ENCODE measurements around the gene F12.

F12 gene

DNA sequence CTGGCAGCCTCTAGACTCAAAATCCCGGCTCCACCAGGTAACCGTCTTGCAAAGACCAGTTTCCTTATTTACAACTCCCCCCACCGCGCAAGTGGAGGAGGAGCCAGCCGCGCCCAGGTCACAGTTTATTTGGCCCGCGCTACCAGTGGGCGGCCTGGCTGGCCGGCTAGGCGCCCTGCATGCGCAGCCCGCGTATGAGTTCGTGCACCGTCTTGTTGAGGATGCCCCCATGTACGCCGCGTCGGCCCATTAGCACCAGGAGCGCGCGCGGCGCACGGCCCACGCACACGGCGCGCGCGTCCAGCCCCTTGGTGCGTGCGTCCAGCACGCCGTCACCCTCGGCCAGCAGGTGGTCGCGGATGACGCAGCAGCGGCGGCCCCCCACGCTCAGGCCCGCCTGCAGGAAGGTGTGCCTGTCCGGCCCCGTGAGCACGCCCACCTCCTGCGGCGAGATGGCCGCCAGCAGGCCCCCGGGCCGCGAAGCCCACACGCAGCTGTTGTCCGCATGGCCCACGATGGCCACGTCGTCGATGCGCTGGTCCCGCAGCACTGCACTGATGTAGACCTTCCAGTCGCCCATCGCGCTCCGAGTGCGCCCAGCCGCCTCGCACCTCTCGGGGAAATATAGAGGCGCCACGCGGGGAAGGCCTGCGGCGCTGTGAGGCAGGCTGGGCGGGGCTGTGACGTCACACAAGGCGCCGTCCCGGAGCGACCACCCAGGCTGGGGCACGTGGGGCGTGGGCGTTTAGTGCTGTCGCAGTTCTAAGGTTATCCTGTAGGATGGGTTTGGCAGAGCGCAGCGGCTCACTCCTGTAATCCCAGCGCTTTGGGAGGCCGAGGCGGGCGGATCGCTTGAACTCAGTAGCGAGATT is 9.1 kb downstream of the F12 start, which contains the start of gene PFN3:
Gene PFN3, minus strand, starts transcription at position 665 of the 872 bp plus-strand sequence. Its CDS starts 85 bp downstream, at position 580.
- H3K9ac ChIP-seq (ENCODE audit: low read length) = no peak within 1 kb of the TSS
- peaks cover 47% of the 10 kb centered on the region for H3K27me3 ChIP-seq (ENCODE audit: control insufficient read depth, insufficient read depth, low read length)
- no peak within 1 kb of the TSS for H3K4me3 ChIP-seq (ENCODE audit: low read length)
- no peaks in the 10 kb centered on the region for H3K36me3 ChIP-seq (ENCODE audit: control insufficient read depth, low read depth, low read length)
- peaks cover 10% of the 10 kb centered on the region for H3K4me1 ChIP-seq (ENCODE audit: control insufficient read depth, low read depth, low read length)
- no peak within 1 kb of the TSS for H3K27ac ChIP-seq (ENCODE audit: low read length)
- H3K9me3 ChIP-seq (ENCODE audit: control insufficient read depth, low read depth, low read length) = no peaks in the 10 kb centered on the region

DNA sequence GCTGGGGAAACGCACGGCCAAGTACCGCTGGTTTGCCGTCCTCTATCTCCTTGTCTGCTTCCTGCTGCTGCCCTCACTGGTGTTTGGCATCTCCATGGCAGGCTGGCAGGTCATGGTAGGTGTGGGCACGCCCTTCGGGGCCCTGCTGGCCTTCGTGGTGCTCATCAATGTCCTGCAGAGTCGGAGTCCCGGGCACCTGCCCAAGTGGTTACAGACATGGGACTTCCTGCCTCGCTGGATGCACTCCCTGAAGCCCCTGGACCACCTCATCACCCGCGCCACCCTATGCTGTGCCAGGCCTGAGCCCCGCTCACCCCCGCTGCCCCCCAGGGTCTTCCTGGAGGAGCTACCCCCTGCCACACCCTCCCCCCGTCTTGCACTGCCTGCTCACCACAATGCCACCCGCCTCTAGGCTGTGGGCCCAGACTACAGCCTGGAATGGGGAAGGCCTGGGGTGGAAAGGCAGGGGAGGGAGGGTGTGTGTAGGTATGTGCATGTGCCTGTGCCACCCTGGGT is 11.4 kb downstream of the F12 start:
- H3K9me3 ChIP-seq (ENCODE audit: control insufficient read depth, low read depth, low read length) = no peaks in the 10 kb centered on the region
- H3K9ac ChIP-seq (ENCODE audit: low read length) = no peak overlapping the region
- peaks cover 8% of the 10 kb centered on the region for H3K4me1 ChIP-seq (ENCODE audit: control insufficient read depth, low read depth, low read length)
- H3K36me3 ChIP-seq (ENCODE audit: control insufficient read depth, low read depth, low read length) = no peaks in the 10 kb centered on the region
- H3K27me3 ChIP-seq (ENCODE audit: control insufficient read depth, insufficient read depth, low read length) = peaks cover 24% of the 10 kb centered on the region
- no peak overlapping the region for H3K27ac ChIP-seq (ENCODE audit: low read length)
- H3K4me3 ChIP-seq (ENCODE audit: low read length) = no peak overlapping the region

DNA sequence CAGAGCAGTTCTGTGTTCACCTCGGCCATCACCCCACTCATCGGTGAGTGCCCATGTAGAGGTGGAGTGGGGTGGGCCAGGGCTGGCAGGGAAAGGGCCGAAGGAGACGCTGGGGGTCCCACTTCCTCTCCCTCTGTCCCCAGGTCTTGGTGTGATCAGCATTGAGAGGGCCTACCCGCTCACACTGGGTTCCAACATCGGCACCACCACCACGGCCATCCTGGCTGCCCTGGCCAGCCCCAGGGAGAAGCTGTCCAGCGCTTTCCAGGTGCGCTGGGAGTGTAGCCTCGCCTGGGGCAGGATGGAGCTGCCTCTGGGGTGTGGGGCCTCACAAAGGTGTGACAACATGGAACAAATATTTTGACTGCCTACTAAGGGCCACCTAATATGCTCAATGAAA is 12.6 kb downstream of the F12 start:
- Histone ChIP-seq H3K9me3 (ENCODE audit: control insufficient read depth, low read depth, low read length) (no peaks in the 10 kb centered on the region), H3K27ac (ENCODE audit: low read length) (no peak overlapping the region), H3K4me1 (ENCODE audit: control insufficient read depth, low read depth, low read length) (no peaks in the 10 kb centered on the region), H3K4me3 (ENCODE audit: low read length) (no peak overlapping the region), H3K27me3 (ENCODE audit: control insufficient read depth, insufficient read depth, low read length) (peaks cover 13% of the 10 kb centered on the region), H3K9ac (ENCODE audit: low read length) (no peak overlapping the region), H3K36me3 (ENCODE audit: control insufficient read depth, low read depth, low read length) (no peaks in the 10 kb centered on the region)

- Histone ChIP-seq H3K27ac (ENCODE audit: low read length) (no peak overlapping the region), H3K9me3 (ENCODE audit: control insufficient read depth, low read depth, low read length) (no peaks in the 10 kb centered on the region), H3K4me3 (ENCODE audit: low read length) (no peak overlapping the region), H3K4me1 (ENCODE audit: control insufficient read depth, low read depth, low read length) (no peaks in the 10 kb centered on the region), H3K36me3 (ENCODE audit: control insufficient read depth, low read depth, low read length) (no peaks in the 10 kb centered on the region), H3K27me3 (ENCODE audit: control insufficient read depth, insufficient read depth, low read length) (peaks cover 6% of the 10 kb centered on the region), H3K9ac (ENCODE audit: low read length) (no peak overlapping the region)
Observed at GRCh38 chr5:177396078-177396477, 13.3 kb downstream of the F12 start.

DNA sequence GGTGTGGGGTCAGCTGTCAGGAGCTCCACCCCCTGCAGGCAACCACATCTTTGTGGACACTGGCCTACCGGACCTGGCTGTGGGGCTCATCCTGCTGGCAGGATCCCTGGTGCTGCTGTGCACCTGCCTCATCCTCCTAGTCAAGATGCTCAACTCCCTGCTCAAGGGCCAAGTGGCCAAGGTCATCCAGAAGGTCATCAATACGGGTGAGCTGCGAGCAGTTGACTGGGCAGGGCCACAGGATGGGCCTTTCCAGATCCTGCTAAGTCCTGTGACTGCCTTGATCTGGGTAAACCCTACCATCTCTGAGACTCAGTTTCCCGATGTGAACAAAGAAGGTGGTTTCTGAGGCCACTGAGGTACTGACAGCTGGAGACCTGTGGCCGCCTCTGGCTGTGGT is 15.4 kb downstream of the F12 start:
- H3K36me3 ChIP-seq (ENCODE audit: control insufficient read depth, low read depth, low read length) = no peaks in the 10 kb centered on the region
- H3K9me3 ChIP-seq (ENCODE audit: control insufficient read depth, low read depth, low read length) = no peaks in the 10 kb centered on the region
- no peak overlapping the region for H3K27ac ChIP-seq (ENCODE audit: low read length)
- peaks cover 13% of the 10 kb centered on the region for H3K27me3 ChIP-seq (ENCODE audit: control insufficient read depth, insufficient read depth, low read length)
- no peak overlapping the region for H3K4me3 ChIP-seq (ENCODE audit: low read length)
- H3K9ac ChIP-seq (ENCODE audit: low read length) = no peak overlapping the region
- no peaks in the 10 kb centered on the region for H3K4me1 ChIP-seq (ENCODE audit: control insufficient read depth, low read depth, low read length)

- H3K9me3 ChIP-seq (ENCODE audit: control insufficient read depth, low read depth, low read length) = no peaks in the 10 kb centered on the region
- H3K4me1 ChIP-seq (ENCODE audit: control insufficient read depth, low read depth, low read length) = no peaks in the 10 kb centered on the region
- H3K4me3 ChIP-seq (ENCODE audit: low read length) = no peak overlapping the region
- H3K36me3 ChIP-seq (ENCODE audit: control insufficient read depth, low read depth, low read length) = no peaks in the 10 kb centered on the region
- no peak overlapping the region for H3K9ac ChIP-seq (ENCODE audit: low read length)
- no peak overlapping the region for H3K27ac ChIP-seq (ENCODE audit: low read length)
- peaks cover 17% of the 10 kb centered on the region for H3K27me3 ChIP-seq (ENCODE audit: control insufficient read depth, insufficient read depth, low read length)
Observed at GRCh38 chr5:177393206-177393765, 16.1 kb downstream of the F12 start.

- Histone ChIP-seq H3K27me3 (ENCODE audit: control insufficient read depth, insufficient read depth, low read length) (peaks cover 17% of the 10 kb centered on the region), H3K4me1 (ENCODE audit: control insufficient read depth, low read depth, low read length) (no peaks in the 10 kb centered on the region), H3K4me3 (ENCODE audit: low read length) (no peak overlapping the region), H3K36me3 (ENCODE audit: control insufficient read depth, low read depth, low read length) (no peaks in the 10 kb centered on the region), H3K9me3 (ENCODE audit: control insufficient read depth, low read depth, low read length) (no peaks in the 10 kb centered on the region), H3K9ac (ENCODE audit: low read length) (no peak overlapping the region), H3K27ac (ENCODE audit: low read length) (no peak overlapping the region)
Observed at GRCh38 chr5:177392765-177393164, 16.6 kb downstream of the F12 start.

DNA sequence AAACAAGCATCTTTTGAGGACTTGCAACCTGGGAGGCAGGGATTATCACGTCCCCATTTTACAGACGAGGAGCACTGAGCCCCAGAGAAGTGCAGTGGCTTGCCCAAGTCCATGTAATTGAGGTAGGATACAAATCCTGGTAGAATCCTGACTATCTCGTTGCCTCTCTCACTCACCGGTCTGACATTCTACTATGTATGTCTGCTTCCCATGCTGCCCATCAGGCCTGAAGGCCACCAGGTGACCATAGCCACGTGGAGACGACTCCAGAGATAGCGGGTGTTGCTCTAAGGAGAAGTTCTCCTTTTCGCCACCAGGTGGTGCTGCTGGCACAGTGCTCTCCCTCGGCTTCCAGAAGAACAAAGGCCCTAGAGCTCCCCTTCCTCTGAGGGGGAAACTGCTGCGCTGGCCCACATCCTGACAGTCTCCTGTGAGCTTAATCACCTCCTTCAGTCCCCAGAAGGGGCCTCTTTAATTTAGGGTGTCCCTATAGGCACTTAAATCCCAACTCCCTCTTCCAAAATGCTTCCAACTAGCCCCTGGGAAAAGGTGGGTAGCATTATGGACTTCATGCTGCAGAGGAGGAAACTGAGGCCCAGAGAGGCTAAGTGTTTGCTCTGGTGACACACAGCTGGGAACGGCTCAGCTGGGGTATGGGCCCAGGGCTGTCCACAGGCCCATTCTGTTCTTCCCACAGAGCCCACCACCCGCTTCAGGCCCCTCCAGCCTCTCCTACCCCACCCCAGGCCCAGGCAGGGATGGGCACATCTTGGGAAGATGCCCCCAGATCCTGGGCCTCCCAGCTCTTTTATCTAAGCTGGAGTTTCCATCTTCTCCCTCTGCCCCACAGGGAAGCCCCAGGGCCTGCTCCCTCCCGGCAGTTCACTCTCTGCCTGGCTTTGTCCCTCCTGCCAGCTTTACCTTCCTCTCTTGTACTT is 18.7 kb downstream of the F12 start:
- Histone ChIP-seq H3K36me3 (ENCODE audit: control insufficient read depth, low read depth, low read length) (no peaks in the 10 kb centered on the region), H3K9ac (ENCODE audit: low read length) (no peak overlapping the region), H3K4me3 (ENCODE audit: low read length) (no peak overlapping the region), H3K27ac (ENCODE audit: low read length) (no peak overlapping the region), H3K27me3 (ENCODE audit: control insufficient read depth, insufficient read depth, low read length) (peaks cover 17% of the 10 kb centered on the region), H3K4me1 (ENCODE audit: control insufficient read depth, low read depth, low read length) (no peaks in the 10 kb centered on the region), H3K9me3 (ENCODE audit: control insufficient read depth, low read depth, low read length) (no peaks in the 10 kb centered on the region)

GRCh38 chr5:177389241-177390169 is 19.9 kb downstream of the F12 start:
- Histone ChIP-seq H3K27ac (ENCODE audit: low read length) (no peak overlapping the region), H3K36me3 (ENCODE audit: control insufficient read depth, low read depth, low read length) (no peaks in the 10 kb centered on the region), H3K9me3 (ENCODE audit: control insufficient read depth, low read depth, low read length) (no peaks in the 10 kb centered on the region), H3K9ac (ENCODE audit: low read length) (no peak overlapping the region), H3K27me3 (ENCODE audit: control insufficient read depth, insufficient read depth, low read length) (peaks cover 17% of the 10 kb centered on the region), H3K4me1 (ENCODE audit: control insufficient read depth, low read depth, low read length) (no peaks in the 10 kb centered on the region), H3K4me3 (ENCODE audit: low read length) (no peak overlapping the region)

GRCh38 chr5:177388521-177389052 is 20.8 kb downstream of the F12 start:
- Histone ChIP-seq H3K4me1 (ENCODE audit: control insufficient read depth, low read depth, low read length) (no peaks in the 10 kb centered on the region), H3K27ac (ENCODE audit: low read length) (no peak overlapping the region), H3K9ac (ENCODE audit: low read length) (no peak overlapping the region), H3K9me3 (ENCODE audit: control insufficient read depth, low read depth, low read length) (no peaks in the 10 kb centered on the region), H3K27me3 (ENCODE audit: control insufficient read depth, insufficient read depth, low read length) (peaks cover 17% of the 10 kb centered on the region), H3K36me3 (ENCODE audit: control insufficient read depth, low read depth, low read length) (no peaks in the 10 kb centered on the region), H3K4me3 (ENCODE audit: low read length) (no peak overlapping the region)

Data from iPS-18a (cell line).